Activated CD8-positive, alpha-beta memory T cell treated with anti-CD3 and anti-CD28 coated beads for 4 hours (primary cell): ENCODE data around the gene CRHR1.
"Not testable (repeated sequence)": the region's sequence is repeated elsewhere in the genome, so short reads cannot be mapped to it uniquely, and the experiment has no call there.

ENCODE experiments used
- DNase-seq, 2 donors: peaks; one replicate each; pipeline ENCODE4 v3.0.0-alpha.2; 2020; ENCODE audit warnings: low read depth in 2 of 2

Gene CRHR1

GRCh38 chr17:45784293-45784740, at the start of gene CRHR1:
Gene CRHR1 (plus strand): TSS chr17:45784320. CDS start chr17:45784545, 225 bp downstream.
- DNase-seq = no peak

GRCh38 chr17:45734598-45734997, 49.5 kb upstream of the CRHR1 start:
- no peak for DNase-seq

DNA sequence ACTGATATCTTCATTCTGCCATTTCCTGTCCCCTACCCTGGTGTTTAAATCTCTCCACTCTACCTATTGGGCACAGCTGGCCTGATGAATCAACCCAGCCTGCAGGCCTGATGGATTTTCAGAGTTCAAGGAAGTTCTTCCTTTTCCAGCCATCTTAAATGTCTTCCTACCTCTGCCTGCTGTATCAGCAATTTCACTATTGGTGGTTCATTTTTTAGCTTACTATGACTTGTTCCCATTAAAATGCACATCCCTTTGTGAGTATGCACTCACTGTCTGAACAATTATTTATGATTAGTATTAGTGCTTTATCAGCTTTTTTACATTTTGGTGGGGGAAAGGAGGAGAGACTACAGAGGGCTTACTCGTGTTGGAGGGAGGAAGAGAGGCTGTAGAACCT, 48.6 kb upstream of the CRHR1 start:
- DNase-seq = no peak

GRCh38 chr17:45739786-45740185, 44.3 kb upstream of the CRHR1 start:
- no peak for DNase-seq

- no peak for DNase-seq
Observed at GRCh38 chr17:45740553-45741330, 43.4 kb upstream of the CRHR1 start.

DNA sequence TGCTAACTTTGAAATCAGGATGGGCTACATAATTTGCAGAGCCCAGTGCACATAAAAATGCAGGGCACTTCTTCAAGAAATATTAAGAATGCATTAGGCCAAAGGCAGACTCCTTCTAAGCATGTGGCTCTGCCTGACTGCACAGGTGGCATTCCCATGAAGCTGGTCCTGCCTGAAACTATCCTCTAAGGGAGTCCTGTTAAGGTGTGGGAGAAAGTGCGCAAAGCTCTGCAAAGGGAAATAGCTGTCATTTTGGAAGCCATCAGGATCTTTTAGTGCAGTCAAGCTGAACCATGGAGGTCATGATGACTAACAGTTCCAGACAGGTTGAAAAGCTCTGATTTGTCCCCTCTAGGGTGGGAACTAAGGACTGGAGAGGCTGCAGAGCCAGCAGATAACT, 41.9 kb upstream of the CRHR1 start:
- DNase-seq = no peak

- DNase-seq = no peak
Observed at GRCh38 chr17:45743626-45744326, 40.3 kb upstream of the CRHR1 start.

DNA sequence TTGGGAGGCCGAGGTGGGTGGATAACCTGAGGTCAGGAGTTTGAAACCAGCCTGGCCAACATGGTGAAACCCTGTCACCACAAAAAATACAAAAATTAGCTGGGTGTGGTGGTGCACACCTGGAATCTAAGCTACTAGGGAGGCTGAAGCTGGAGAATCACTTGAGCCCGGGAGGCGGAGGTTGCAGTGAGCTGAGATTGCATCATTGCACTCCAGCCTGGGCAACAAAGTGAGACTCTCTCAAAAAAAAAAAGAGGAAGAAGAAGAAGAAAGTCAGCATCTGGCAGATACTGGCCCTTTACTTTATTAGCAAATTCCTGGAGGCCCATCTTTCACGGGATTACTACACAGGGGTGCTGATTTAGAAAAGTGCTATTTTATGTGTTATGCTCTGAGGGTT, 39.3 kb upstream of the CRHR1 start:
- not testable (repeated sequence) for DNase-seq

DNA sequence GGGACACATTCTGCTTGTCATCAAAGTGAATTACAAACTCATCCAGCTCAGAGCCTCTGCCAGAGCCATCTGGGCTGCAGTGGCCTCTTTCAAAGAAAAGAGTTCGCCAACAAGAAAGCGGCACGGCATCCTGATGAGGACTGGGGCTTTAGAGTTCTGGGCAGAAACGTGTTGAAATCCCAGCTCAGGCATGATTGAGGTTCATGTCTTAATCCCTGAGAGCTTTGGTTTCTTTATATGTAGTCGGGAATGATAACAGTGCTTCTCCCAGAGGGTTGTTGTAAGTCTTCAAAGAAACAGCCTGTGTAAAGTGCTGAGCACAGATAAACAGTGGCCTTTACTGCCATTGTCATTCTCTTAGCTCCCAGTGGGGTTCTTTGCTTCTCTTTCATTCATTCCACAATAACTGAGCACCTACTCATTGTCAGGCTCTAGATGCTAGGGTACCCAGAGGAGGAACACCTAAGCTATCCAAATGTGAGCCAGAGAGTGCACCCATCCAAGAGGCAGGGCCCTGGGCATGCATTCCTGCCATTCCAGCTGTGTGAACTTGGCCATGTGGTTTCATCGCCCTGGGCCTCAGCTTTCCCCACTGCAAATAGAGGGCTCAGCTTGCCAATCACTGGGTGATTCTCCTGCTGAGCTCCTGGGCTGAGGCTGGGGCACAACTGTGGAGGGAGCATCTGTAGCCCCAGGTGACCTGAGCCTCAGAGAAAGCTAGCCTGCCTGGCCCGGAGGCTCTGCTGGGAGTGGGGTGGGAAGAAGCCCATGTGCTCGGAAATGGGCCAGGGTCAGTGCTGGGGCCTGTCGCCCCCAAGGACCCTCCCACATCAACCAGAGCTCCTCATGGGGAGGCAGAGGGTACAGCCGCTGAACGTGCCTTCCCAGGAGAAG, 38.3 kb upstream of the CRHR1 start:
- no peak for DNase-seq

DNA sequence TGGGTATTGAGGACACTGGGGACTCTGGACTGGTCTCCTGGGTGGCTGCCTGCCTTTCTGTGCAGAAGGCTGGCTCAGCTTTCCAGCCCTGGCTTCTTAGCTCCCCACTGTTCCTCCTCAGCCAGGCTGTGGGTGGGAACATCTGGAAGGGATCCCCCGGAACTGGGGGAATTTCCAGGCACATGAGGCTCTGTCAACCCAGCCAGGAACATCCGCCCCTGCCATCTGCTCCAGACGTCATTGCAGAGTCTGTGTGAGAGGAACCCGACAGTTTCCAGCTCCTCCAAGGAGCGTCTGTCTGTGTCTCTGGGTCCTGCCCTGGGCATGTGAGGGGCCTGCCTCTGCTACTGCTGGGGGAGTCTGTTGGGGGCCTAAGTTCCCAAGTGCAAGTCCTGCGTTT, 36.2 kb upstream of the CRHR1 start:
- no peak for DNase-seq

GRCh38 chr17:45748731-45749310, 35.3 kb upstream of the CRHR1 start:
- no peak for DNase-seq

GRCh38 chr17:45749831-45750335, 34.2 kb upstream of the CRHR1 start:
- no peak for DNase-seq

DNA sequence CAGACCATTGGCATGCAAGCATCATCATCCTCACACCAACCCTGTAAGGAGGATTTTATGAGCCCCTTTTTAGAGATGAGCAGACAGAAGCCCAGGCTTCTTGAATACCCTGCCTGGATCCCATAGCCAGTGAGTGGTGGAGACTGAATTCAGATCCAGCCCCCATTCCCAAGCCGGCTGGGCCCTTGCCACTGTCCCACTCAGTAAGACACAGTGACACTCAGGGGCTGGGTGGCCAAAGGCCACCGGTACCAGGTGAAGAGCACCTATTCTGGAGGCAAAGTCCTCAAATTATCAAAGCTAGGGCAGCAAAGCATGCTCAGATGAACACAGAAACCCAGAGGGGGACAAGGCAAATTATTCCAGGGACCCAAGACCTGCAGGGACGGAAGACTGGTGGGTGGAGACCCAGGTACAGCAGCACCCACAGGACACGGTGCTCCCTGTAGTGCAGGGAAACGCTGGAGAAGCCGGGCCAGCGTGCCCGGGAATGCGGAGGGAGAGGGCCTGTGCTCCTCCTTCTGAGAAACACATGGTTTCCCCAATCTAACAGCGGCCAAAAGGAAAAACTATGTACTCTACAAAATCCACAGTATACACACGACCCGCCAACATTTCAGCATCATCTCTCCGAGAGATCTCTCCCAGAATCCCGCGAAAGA, 33.2 kb upstream of the CRHR1 start:
- no peak for DNase-seq

DNA sequence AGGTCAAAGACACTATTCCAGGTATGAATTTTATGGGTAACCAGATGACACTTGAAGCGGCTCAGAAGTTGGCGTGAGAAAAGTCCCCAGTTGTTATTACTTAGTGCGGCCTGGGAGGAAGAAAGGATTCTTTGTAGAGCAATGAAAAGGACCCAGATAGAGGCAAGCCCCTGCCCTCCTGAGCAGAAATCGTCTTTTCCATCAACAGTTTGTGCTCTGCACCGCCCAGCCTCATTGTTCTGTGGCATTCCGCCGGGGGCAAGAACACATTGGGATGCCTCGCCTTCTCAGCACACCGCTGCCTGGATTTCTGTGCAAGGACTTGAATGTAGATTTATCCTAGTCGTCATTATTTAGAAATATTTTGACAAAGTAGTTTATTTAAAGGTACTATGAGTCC, 32.7 kb upstream of the CRHR1 start:
- no peak for DNase-seq

DNA sequence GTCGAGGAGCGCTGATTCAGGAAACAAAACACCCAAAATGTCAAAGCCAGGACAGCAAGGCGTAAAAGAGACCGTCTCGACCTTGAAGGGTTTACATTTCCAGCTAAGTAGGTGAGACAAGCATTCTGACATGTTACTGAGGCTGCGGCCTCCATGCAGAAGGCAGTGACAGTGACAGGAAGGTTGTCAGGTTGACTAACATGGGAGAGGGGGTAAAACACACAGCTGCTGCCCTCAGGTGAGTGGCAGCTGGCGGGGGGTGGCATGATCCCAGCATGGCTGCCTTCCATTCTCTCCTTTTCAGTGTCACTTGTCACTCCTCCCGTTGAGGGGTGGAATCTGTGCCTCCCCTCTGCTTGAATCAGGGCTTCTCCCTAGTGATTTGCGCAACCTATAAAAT, 31.9 kb upstream of the CRHR1 start:
- no peak for DNase-seq

DNA sequence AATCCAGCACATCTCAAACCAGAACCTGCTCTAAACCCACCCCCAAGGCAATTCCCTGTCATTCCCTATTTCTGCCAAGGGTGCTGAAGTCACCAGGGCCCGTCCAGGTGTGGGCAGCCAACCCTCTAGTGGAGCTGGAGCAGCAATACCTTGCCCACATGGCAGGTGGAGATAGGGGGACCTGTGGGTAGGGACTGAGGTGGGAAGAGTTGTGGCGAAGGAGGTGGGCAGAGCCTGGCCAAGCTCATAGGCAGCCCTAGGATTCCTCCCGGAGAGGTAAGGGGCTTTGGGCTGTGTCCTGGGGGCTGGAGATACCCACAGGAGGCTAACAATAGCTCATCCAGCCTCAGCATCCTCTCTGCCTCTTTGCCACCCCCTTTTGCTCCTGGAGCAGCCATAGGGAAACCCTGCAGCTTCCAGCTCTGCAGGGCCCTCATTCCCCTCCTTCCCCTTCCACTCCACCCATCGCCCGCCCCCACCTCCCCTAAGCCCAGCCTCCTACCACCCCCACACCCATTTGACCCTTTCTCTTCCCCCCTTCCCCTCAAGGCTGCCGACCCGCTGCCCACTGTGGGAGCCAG, 30.4 kb upstream of the CRHR1 start:
- no peak for DNase-seq

GRCh38 chr17:45755050-45755449, 29.1 kb upstream of the CRHR1 start:
- DNase-seq = no peak

DNA sequence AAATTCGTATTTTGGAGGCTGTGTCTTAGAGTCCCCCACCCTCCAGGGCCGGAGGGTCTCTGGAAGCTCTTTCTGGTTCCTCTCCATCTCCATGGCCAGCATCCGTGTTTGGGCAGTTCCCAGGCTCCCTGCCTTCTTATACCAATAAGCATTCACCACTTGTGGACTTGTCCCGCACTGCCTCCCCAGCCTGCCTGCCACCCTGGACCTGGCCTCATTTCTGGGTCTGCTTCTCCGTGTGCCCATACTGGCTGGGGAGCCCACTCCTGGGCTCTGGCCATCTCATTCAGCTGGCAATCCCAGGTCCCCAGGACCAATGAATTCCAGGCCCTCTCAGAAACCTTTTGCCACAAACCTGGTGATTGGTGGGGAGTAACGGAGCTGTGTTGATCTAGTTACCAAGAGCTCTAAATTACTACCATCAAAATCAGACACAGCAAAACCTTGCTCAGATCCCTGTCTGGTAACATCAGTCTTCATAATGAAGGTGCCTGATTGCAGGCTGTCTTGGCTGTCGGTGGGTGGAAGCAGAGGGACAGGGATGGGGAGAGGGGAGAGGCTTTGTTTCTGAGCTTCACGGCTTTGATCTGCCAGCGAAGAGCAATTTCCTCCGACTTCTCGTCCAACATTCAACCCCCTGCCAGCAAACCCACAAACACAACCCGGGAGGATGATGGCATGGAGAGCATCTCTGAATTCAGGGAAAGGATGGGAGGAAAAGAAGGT, 27.7 kb upstream of the CRHR1 start:
- DNase-seq = no peak

DNA sequence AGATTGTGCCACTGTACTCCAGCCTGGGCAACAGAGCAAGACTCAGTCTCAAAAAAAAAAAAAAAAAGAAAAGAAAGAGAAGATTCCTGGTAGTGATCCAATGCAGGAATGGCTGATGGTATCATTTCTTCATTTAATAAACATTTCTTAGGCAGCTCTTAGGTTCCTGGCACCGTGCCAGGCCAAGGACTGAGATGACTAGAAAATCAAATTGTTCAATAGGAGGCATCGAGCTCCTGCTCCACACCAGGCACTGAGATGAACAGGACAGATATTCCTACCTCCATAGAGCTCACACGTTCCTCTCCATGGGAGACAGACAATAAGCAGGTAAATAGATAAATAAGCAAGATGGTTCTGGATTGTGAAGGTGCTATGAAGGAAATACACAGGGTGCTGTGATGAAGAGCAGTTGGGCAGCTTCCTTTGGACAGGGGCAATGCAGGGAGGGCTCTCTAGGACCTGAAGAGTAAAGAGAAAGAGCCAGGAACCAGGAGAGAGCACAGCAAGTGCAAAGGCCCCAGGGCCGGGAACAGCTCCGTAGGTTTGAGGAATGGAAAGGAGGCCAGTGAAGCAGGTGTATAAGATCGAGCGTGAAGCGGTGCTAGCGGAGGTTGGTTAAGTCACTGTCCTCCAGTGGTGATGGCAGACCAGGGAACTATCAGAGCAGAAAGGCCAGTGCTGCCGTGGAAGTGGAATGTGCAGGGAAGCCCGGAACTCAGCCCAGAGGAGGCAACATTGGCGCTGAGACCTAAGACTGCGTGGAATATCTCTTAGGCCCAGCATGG, 26.5 kb upstream of the CRHR1 start:
- no peak for DNase-seq
